K562 (cell line): Measurements from ENCODE around the gene CLIC2. TPM values are rescaled to one million over a fixed set of nuclear protein-coding genes. Genes with fewer than 3 reads are reported as not detected.

Experiments used
- ARID2 ChIP-seq: fragments of 450-650 bp; IDR thresholded peaks from 2 replicates; pipeline ENCODE4 v1.6.1; 2017; ENCODE audit warnings: antibody characterized with exemption, mild to moderate bottlenecking
- CHAMP1 ChIP-seq: fragments of 450-650 bp; IDR thresholded peaks from 2 replicates; pipeline ENCODE4 v1.6.1; 2016; ENCODE audit warnings: mild to moderate bottlenecking
- ETV6 ChIP-seq, 3 experiments: fragments of 150-350 bp in 1 of 3; sonication (generic) in 1 of 3; formaldehyde crosslinking in 1 of 3; IDR thresholded peaks; 2 replicates each; pipeline versions ENCODE4 v1.6.1 to v1.8.0; 2014 to 2022; ENCODE audit warnings: borderline replicate concordance in 2 of 3, low read depth in 2 of 3, antibody characterized with exemption in 1 of 3, low read length in 1 of 3, mild to moderate bottlenecking in 1 of 3, missing genetic modification reagents in 1 of 3
- KAT8 ChIP-seq: fragments of 450-650 bp; IDR thresholded peaks from 2 replicates; pipeline ENCODE4 v1.6.1; 2016; ENCODE audit warnings: low read depth, mild to moderate bottlenecking
- MAFK ChIP-seq: IDR thresholded peaks from 2 replicates; pipeline ENCODE4 v1.6.1; 2011; ENCODE audit warnings: low read length, improper control_type of control experiment
- NCOR1 ChIP-seq: fragments of 450-650 bp; IDR thresholded peaks from 2 replicates; pipeline ENCODE4 v1.6.1; 2016; ENCODE audit warnings: mild to moderate bottlenecking, moderate library complexity
- SMARCA4 ChIP-seq: fragments of 450-650 bp; IDR thresholded peaks from 2 replicates; pipeline ENCODE4 v1.6.1; 2016
- ZBTB7A ChIP-seq: IDR thresholded peaks from 2 replicates; pipeline ENCODE4 v1.6.1; 2011; ENCODE audit warnings: low read depth, mild to moderate bottlenecking, low read length, moderate library complexity, borderline replicate concordance; ENCODE audit not compliant: control insufficient read depth
- ZEB2 ChIP-seq: fragments of 450-650 bp; IDR thresholded peaks from 2 replicates; pipeline ENCODE4 v1.6.1; 2016
- ZNF324 ChIP-seq: fragments of 250-450 bp; sonication (Bioruptor Pico); IDR thresholded peaks from 2 replicates; pipeline ENCODE4 v1.4.0; 2020; ENCODE audit warnings: mild to moderate bottlenecking
- polyA plus RNA-seq, 8 experiments: library from polyadenylated mRNA; depleted of rRNA in 4 of 8; stranded (reverse) in 5 of 8; unstranded in 3 of 8; fragments of >200 nt; fragmentation: Nextera tagmentation in 2 of 8; fragmentation: Illumina TruSeq in 1 of 8; extraction: Ambion mirVana in 2 of 8; extraction: Trizol in 1 of 8; gene quantifications; 2 replicates each; pipeline versions ENCODE4 v1.2.1 to v1.2.3, GENCODE V29; 2011 to 2014; ENCODE audit warnings: inconsistent platforms in 1 of 8, missing spikeins in 1 of 8
- total RNA-seq, 7 experiments: library from RNA; depleted of rRNA in 6 of 7; stranded (reverse); fragments of >200 nt in 6 of 7; fragmentation: Illumina TruSeq in 2 of 7; extraction: Trizol in 2 of 7; gene quantifications; 2 replicates each; pipeline versions ENCODE4 v1.2.1 to v1.2.3, GENCODE V29; 2011 to 2021; ENCODE audit warnings: low replicate concordance in 1 of 7
- TF ChIP-seq, protein P1 (sequence below): fragments of 250-450 bp; sonication (Bioruptor Pico); IDR thresholded peaks from 2 replicates; pipeline ENCODE4 v1.8.0; 2021; ENCODE audit warnings: mild to moderate bottlenecking, moderate library complexity
- TF ChIP-seq, protein P2 (sequence below), 2 experiments: fragments of 450-650 bp; formaldehyde crosslinking in 1 of 2; IDR thresholded peaks; 2 replicates each; pipeline versions ENCODE4 v1.4.0 to v1.6.1; 2014 to 2020; ENCODE audit warnings: mild to moderate bottlenecking in 2 of 2, borderline replicate concordance in 1 of 2, low read depth in 1 of 2
- TF ChIP-seq, protein P3 (sequence below): fragments of 450-650 bp; formaldehyde crosslinking; IDR thresholded peaks from 2 replicates; pipeline ENCODE4 v1.4.0; 2020; ENCODE audit warnings: mild to moderate bottlenecking

The CLIC2 gene
- total and polyA plus RNA-seq, 9 of the 15 experiments (the other 6 are each of a cell fraction or from before 2014, with no cell fraction given): 37.0 to 83.7 (median 74.7) TPM

DNA sequence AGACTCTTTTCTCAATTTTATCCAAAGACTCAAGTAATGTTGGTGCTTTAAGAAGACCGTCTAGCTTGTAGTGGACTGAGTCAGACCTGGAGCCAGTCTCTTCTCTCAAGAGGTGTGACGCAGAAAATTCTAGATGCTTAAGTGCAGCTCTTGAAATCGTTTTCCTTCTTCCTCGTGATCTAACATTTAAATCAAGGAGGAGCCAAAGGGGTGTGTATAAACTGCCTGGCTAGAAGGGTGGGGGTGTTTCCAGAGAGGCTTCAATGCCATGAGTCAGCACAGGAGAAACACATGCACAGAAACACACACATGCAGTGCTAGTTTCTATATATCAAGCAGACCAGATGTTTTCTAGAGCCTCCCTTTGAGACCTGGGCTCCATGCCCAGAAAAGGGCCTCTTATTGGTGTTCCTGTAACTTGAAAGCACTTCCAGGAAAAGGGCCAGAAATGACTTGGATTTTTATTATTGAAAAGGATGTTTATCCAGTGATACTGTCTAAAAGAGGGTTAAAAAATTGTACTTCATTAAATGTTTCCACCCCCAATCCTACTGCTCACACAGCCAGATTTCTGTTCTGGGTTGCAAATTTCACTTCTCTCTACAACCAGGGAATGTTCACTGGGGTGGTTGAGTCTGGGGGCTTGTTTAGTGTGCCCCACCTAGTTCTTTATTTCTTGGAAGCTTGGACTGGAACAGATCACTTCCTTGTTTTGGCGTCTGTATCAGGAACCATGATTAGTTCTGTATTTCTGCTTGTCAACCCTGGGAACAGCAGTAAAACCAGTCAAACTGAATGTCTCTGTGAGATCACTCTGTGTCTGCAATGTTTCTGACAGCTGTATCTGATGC lies at the start of gene CLIC2 (continued):
- no peak for TF ChIP-seq ARID2
- peak; percentile 71; the same call in 1 of the 2 replicates for TF ChIP-seq ZEB2
- TF ChIP-seq ZNF324 (CRISPR knock-in tag): no peak
- TF ChIP-seq ZBTB7A: no peak
- TF ChIP-seq ETV6 (IDR thresholded peaks at IDR 0.05; ENCODE audit: borderline replicate concordance in 1 of 2, low read depth in 2 of 2, low read length in 1 of 2): peak in 1 of 2 experiments; percentile 74; a peak in 1 of 4 replicates
- no peak for TF ChIP-seq ETV6 (CRISPR knock-in tag; IDR thresholded peaks at IDR 0.05; ENCODE audit: borderline replicate concordance)
- no peak for TF ChIP-seq KAT8
- no peak; the same call in 1 of the 2 replicates for TF ChIP-seq CHAMP1
- TF ChIP-seq, protein P1, sequence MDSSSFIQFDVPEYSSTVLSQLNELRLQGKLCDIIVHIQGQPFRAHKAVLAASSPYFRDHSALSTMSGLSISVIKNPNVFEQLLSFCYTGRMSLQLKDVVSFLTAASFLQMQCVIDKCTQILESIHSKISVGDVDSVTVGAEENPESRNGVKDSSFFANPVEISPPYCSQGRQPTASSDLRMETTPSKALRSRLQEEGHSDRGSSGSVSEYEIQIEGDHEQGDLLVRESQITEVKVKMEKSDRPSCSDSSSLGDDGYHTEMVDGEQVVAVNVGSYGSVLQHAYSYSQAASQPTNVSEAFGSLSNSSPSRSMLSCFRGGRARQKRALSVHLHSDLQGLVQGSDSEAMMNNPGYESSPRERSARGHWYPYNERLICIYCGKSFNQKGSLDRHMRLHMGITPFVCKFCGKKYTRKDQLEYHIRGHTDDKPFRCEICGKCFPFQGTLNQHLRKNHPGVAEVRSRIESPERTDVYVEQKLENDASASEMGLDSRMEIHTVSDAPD: no peak
- TF ChIP-seq NCOR1: peak; percentile 82
- TF ChIP-seq SMARCA4: peak; percentile 82
- TF ChIP-seq MAFK: peak; percentile 89
- TF ChIP-seq, protein P2, sequence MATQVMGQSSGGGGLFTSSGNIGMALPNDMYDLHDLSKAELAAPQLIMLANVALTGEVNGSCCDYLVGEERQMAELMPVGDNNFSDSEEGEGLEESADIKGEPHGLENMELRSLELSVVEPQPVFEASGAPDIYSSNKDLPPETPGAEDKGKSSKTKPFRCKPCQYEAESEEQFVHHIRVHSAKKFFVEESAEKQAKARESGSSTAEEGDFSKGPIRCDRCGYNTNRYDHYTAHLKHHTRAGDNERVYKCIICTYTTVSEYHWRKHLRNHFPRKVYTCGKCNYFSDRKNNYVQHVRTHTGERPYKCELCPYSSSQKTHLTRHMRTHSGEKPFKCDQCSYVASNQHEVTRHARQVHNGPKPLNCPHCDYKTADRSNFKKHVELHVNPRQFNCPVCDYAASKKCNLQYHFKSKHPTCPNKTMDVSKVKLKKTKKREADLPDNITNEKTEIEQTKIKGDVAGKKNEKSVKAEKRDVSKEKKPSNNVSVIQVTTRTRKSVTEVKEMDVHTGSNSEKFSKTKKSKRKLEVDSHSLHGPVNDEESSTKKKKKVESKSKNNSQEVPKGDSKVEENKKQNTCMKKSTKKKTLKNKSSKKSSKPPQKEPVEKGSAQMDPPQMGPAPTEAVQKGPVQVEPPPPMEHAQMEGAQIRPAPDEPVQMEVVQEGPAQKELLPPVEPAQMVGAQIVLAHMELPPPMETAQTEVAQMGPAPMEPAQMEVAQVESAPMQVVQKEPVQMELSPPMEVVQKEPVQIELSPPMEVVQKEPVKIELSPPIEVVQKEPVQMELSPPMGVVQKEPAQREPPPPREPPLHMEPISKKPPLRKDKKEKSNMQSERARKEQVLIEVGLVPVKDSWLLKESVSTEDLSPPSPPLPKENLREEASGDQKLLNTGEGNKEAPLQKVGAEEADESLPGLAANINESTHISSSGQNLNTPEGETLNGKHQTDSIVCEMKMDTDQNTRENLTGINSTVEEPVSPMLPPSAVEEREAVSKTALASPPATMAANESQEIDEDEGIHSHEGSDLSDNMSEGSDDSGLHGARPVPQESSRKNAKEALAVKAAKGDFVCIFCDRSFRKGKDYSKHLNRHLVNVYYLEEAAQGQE (IDR thresholded peaks at IDR 0.05; ENCODE audit: borderline replicate concordance): no peak
- TF ChIP-seq, protein P2 (CRISPR knock-in tag; IDR thresholded peaks at IDR 0.05; ENCODE audit: low read depth): no peak
- TF ChIP-seq, protein P3, sequence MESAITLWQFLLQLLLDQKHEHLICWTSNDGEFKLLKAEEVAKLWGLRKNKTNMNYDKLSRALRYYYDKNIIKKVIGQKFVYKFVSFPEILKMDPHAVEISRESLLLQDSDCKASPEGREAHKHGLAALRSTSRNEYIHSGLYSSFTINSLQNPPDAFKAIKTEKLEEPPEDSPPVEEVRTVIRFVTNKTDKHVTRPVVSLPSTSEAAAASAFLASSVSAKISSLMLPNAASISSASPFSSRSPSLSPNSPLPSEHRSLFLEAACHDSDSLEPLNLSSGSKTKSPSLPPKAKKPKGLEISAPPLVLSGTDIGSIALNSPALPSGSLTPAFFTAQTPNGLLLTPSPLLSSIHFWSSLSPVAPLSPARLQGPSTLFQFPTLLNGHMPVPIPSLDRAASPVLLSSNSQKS (CRISPR knock-in tag): no peak
